ENCODE results near the gene KCP.
"Not testable (repeated sequence)": the region's sequence is repeated elsewhere in the genome, so short reads cannot be mapped to it uniquely, and the experiment has no call there.

The KCP gene

GRCh38 chr7:128921866-128922440 is 11.4 kb upstream of the KCP start:
- no peak for DNase-seq (ENCODE audit: low spot score)

DNA sequence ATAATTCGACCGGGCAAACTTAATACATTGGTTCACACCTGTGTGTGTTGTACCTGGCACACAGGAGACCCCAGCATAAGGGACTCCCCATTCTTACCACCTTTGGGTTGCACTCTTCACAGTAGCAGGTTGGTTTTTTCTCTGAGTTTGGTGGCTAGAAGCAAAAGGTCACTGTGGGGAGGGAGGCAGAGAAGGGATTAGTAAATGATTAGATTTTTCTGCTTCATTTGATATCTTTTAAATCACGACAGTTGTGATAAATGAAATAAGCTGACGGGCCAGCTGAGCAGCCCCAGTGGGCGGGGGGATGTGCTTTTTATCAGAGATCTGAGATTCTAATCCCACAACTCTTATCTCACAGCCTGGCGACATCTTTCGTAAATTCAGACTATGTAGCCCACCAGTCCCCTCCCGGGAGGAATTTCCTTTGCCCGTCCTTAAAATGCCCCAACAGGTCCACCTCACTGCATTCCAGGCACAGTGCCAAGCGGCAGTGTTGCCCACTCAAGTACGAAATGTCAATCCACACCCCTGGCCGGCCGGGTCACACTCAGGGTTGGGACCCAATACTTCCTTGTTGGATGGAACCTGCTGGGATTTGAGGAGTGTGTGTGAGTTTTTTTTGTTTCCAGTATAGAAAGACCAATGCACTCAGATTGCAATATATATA is 10.5 kb upstream of the KCP start:
- DNase-seq (ENCODE audit: low spot score) = no peak

GRCh38 chr7:128919881-128920799 is 9.6 kb upstream of the KCP start:
- no peak for DNase-seq (ENCODE audit: low spot score)

DNA sequence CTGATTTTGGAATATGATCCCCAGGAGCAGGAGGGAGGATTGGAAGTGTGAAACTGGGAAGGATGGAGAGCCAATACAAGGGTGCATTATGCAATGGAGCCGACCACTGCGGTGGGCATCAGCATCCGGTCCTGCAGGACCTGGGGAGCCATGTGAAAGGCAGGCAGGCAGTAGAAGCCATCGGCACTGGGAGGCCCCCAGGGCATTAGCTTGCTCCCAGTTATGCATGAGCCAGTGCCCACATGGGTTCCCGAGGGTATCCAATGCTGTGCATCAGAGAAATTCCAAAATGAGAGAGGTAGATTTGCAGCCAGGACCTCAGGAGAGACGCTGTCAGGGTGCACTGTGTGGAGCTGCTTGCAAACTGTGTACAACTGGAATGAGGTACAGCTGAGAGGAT is 8.7 kb upstream of the KCP start:
- no peak for DNase-seq (ENCODE audit: low spot score)

- no peak for DNase-seq (ENCODE audit: low spot score)
These were observed 7.6 kb upstream of the KCP start for GRCh38 chr7:128918016-128918665.

DNA sequence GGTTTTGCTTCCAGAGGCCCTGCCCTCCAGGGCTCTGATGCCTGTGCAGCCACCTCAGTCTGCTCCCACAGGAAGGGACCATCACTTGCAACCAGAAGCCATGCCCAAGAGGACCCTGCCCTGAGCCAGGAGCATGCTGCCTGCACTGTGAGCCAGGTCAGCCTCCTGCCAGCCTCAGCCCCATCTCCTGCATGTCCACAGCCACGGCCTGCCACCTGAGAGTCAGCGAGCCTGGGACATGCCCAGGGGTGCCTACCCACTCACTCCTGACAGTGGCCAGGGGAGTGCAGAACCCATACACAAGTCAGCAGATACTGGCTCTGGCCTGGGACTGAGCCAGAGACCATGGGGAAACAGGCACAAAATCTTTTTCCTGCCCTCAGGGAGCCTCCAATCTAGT is 6.6 kb upstream of the KCP start:
- DNase-seq (ENCODE audit: low spot score) = no peak

GRCh38 chr7:128916643-128916915 is 6.1 kb upstream of the KCP start:
- DNase-seq (ENCODE audit: low spot score) = no peak

- DNase-seq (ENCODE audit: low spot score) = no peak
These were observed 5.5 kb upstream of the KCP start for GRCh38 chr7:128915841-128916642.

GRCh38 chr7:128915271-128915819 is 4.8 kb upstream of the KCP start:
- DNase-seq (ENCODE audit: low spot score) = no peak

- DNase-seq (ENCODE audit: low spot score) = no peak
These were observed 4.2 kb upstream of the KCP start for GRCh38 chr7:128914566-128915151.

DNA sequence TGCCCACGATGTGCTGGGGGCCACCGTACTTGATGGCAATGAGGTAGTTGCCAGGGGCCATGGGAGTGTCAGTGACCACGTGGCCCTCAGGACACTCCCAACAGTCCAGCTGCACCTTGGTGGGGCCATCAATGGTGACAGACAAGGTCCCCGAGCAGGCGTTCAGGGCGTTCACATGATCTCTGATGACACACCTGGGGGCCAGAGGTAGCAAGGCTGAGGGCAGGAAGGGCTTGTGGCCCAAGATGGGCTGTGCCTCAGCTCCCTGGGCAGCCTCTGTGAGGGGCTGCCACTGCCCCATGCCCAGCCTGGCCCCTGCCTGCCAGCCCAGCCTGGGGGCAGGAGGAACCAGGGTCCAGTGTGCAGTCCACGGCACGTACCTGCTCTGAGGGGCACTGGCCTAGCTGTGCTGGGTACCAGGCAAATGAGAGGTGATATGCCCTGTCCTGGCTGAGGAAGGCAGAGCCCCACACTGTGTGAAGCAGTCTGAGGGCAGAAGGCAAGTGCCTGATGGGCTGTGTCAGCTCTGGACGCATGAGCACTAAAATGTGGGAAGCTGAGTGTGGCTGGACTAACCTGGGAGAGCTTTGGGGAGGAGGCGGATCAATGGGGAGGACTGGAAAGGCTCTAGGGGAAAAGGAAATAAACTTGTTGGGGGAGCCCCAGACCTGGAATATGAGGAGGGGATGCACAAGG is 3.5 kb upstream of the KCP start:
- no peak for DNase-seq (ENCODE audit: low spot score)

DNA sequence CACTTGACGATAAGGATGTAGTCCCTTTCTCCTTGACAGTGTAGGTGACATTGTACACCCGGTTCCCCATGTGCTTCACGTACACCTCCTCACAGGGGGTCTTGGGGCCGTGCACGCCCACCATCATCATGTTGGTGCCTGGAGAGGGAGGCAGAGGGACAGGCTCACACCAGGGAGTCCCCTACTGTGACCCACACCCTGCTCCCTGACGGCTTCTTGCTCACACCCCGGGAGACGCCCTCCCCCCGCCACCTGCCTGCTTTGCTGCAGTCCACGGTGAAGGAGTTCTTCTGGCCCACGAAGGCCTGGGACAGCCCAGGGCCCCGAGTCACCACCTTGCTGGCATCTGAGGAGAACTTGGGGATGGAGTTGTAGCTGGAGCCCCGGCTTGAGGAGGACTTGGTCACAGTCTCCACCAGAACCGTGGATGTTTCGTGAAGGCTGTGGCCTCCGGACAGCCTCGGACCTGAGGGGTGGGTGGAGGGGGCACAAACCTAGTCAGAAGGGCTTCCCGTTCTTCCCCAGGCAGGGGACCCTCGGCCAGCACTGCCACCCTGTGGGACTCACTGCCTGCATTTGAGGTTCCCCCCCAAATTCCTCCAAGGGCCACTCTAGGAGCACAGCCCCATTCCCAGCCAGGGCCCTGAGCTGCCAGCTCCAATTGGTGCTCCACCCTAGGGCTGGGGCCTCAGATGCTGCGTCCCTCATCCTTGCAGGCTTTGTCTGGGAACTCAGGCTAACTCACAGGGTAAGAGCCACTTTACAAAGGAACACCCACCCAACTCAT is 2.4 kb upstream of the KCP start:
- not testable (repeated sequence) for DNase-seq (ENCODE audit: low spot score)

DNA sequence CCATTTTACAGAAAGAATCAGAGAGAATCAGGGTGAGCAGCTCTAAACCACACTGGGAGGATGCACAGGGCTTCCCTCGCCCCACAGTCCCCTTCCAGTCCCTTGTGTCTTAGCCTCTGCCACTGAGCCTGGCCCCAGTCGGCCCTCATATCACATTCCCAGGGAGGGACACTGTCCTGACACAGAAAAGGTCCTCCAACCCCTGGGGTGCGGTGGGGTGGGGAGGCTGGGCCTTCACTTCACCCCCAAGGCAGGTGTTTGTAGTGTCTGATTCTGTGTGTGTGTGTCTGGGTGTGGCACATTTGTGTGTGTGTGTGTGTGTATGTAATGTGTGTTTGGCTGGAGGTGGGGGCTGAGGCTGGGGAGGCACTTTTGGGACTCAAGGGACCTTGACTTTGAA is 1.8 kb upstream of the KCP start:
- no peak for DNase-seq (ENCODE audit: low spot score)

DNA sequence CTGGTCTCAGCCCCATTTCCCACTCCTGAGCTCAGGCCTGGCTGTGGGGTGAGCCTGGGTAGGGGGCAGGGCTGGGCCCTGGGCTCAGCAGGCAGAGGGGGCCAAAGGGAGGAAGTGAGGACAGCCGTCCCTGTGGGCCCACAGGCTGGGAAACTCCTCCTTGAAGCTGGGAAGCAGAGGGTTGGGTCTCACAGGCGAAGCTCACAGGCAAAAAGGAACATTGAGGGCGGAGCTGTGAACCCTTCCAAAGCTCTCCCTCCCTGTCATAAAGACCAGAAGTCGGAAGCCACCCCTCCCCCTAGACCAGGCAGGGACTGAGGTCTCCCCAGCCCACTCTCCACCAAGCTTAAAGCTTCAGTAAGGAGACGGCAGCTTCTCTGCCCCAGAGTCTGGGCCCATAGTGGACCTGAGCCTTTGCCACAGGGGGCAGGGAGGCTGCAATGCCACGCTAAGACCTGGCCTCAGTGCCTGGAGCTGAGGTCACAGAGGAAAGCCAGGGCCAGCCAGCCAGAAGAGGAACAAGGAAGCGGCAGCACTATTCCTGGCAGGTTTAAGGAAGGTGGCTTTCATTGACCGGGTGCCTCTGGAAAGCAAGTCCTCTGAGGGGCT is 1.0 kb upstream of the KCP start:
- no peak for DNase-seq (ENCODE audit: low spot score)

GRCh38 chr7:128909625-128910568 is 612 bp downstream of the KCP start:
- no peak for DNase-seq (ENCODE audit: low spot score)

DNA sequence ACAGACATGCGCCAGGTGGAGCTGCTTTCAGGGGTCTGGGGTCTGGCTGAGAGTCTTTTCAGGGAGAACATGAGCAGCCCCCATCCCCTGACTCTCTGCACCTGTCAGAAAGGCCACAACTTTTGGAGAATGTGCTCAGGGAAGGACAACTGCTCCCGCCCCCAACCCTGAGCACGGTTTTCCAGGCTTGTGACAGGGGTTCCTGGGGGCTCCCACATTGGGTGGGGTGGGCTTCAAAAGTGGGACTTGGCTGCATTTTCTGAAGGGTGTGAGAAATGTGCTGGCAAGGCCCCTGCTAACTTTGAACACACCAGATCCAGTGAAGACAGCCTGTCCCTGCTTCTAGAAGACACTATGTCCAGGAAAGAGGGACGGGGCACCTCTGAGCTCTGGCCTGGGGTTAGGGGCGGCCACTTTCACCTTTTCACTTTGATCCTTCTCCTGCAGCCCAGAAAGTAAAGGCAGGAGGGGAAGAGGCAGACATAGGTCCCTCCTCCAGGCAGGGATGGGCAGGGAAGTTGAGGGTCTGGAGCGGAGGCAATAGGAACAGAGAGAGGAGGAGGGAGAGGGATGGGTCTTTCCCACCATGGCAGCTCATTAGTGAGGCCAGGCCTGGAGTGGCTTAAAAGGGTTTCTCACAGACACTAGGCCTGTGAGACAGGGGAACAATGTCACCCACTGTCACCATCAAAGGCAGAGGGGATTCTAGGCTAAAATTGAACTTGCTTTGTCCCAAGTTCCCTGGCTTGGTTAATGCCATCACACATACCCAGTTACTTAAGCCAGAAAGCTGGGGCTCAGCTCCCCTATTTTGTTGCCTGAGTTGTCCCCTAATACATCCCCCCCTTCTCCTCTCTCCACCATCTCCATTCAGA is 1.5 kb downstream of the KCP start:
- no peak for DNase-seq (ENCODE audit: low spot score)
